Bone marrow (tissue), 2 donors: Measurements from ENCODE around the gene HSD3B7.

Source experiments
- DNase-seq, 2 donors: peaks; one replicate each; lab custom pipeline; 2025; lab: John Stamatoyannopoulos, UW

HSD3B7 gene

GRCh38 chr16:30983289-30983889 is 1.6 kb upstream of the HSD3B7 start:
- no peak for DNase-seq

GRCh38 chr16:30983898-30984610 is 953 bp upstream of the HSD3B7 start:
- DNase-seq: no peak

- no peak for DNase-seq
These were observed 558 bp downstream of the HSD3B7 start for GRCh38 chr16:30985401-30986128.

- no peak for DNase-seq
These were observed 1.4 kb downstream of the HSD3B7 start for GRCh38 chr16:30986129-30986991.

GRCh38 chr16:30987581-30988190 is 2.7 kb downstream of the HSD3B7 start:
- no peak for DNase-seq

- DNase-seq: no peak
These were observed 4.6 kb downstream of the HSD3B7 start for GRCh38 chr16:30989469-30990047.

- DNase-seq: no peak
These were observed 5.1 kb downstream of the HSD3B7 start for GRCh38 chr16:30990105-30990504.

- DNase-seq: no peak
These were observed 6.0 kb downstream of the HSD3B7 start for GRCh38 chr16:30991052-30991451.

- no peak for DNase-seq
These were observed 7.3 kb downstream of the HSD3B7 start for GRCh38 chr16:30992276-30992780.

GRCh38 chr16:30992931-30993816 is 8.2 kb downstream of the HSD3B7 start:
- DNase-seq: no peak

- no peak for DNase-seq
These were observed 10.9 kb downstream of the HSD3B7 start for GRCh38 chr16:30995927-30996323.

GRCh38 chr16:30996324-30996984 is 11.4 kb downstream of the HSD3B7 start:
- DNase-seq: no peak

GRCh38 chr16:30996985-30997724 is 12.1 kb downstream of the HSD3B7 start:
- peak; percentile 10 to 70 for DNase-seq

GRCh38 chr16:30997725-30998711 is 13.0 kb downstream of the HSD3B7 start:
- DNase-seq: no peak

- no peak for DNase-seq
These were observed 14.1 kb downstream of the HSD3B7 start for GRCh38 chr16:30998852-30999761.

GRCh38 chr16:31000671-31001382 is 15.8 kb downstream of the HSD3B7 start:
- no peak for DNase-seq
